WTC11 (cell line): ENCODE data around the gene OR8B12.

ENCODE experiments used
- E2F5 ChIP-seq: sonication (generic); formaldehyde crosslinking; IDR thresholded peaks from 2 replicates; pipeline ENCODE4 v1.8.1; 2022; ENCODE audit warnings: mild to moderate bottlenecking, moderate library complexity, missing genetic modification reagents
- ESRRA ChIP-seq: sonication (generic); formaldehyde crosslinking; IDR thresholded peaks from 2 replicates; pipeline ENCODE4 v1.8.1; 2022; ENCODE audit warnings: mild to moderate bottlenecking, missing genetic modification reagents, borderline replicate concordance
- NFYB ChIP-seq: sonication (generic); formaldehyde crosslinking; conservative IDR thresholded peaks from 2 replicates; pipeline ENCODE4 v1.8.0; 2022; ENCODE audit warnings: low read depth, missing genetic modification reagents
- TEAD4 ChIP-seq: sonication (generic); formaldehyde crosslinking; IDR thresholded peaks from 2 replicates; pipeline ENCODE4 v1.8.0; 2022; ENCODE audit warnings: mild to moderate bottlenecking, missing genetic modification reagents
- USF2 ChIP-seq: sonication (generic); formaldehyde crosslinking; IDR thresholded peaks from 2 replicates; pipeline ENCODE4 v1.8.1; 2023; ENCODE audit warnings: mild to moderate bottlenecking, missing genetic modification reagents, moderate library complexity
- ZNF232 ChIP-seq: sonication (generic); formaldehyde crosslinking; IDR thresholded peaks from 2 replicates; pipeline ENCODE4 v1.8.0; 2022; ENCODE audit warnings: mild to moderate bottlenecking, missing genetic modification reagents
- ZNF512 ChIP-seq: sonication (generic); formaldehyde crosslinking; IDR thresholded peaks from 2 replicates; pipeline ENCODE4 v1.8.1; 2022; ENCODE audit warnings: missing genetic modification reagents, borderline replicate concordance
- TF ChIP-seq, protein P1 (sequence below): fragments of 200-600 bp; IDR thresholded peaks from 2 replicates; pipeline ENCODE4 v1.8.0; 2022; ENCODE audit warnings: antibody characterized with exemption

GRCh38 chr11:124582565-124582964, 39.1 kb upstream of the OR8B12 start:
- TF ChIP-seq, protein P1, sequence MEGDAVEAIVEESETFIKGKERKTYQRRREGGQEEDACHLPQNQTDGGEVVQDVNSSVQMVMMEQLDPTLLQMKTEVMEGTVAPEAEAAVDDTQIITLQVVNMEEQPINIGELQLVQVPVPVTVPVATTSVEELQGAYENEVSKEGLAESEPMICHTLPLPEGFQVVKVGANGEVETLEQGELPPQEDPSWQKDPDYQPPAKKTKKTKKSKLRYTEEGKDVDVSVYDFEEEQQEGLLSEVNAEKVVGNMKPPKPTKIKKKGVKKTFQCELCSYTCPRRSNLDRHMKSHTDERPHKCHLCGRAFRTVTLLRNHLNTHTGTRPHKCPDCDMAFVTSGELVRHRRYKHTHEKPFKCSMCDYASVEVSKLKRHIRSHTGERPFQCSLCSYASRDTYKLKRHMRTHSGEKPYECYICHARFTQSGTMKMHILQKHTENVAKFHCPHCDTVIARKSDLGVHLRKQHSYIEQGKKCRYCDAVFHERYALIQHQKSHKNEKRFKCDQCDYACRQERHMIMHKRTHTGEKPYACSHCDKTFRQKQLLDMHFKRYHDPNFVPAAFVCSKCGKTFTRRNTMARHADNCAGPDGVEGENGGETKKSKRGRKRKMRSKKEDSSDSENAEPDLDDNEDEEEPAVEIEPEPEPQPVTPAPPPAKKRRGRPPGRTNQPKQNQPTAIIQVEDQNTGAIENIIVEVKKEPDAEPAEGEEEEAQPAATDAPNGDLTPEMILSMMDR = no peak
- no peak for TF ChIP-seq TEAD4
- no peak for TF ChIP-seq USF2 (CRISPR knock-in tag)
- TF ChIP-seq ESRRA (CRISPR knock-in tag) = no peak
- TF ChIP-seq NFYB (CRISPR knock-in tag) = no peak
- TF ChIP-seq ZNF512 = no peak
- no peak for TF ChIP-seq E2F5 (CRISPR knock-in tag)
- TF ChIP-seq ZNF232 (CRISPR knock-in tag) = no peak
